GM12891 (cell line): Measurements from ENCODE around the gene MBNL2.

Experiments used
- PAX5 ChIP-seq: IDR thresholded peaks from 2 replicates; pipeline ENCODE4 v1.6.1; 2011; ENCODE audit warnings: low read length, moderate library complexity, mild to moderate bottlenecking; ENCODE audit not compliant: insufficient read depth, severe bottlenecking
- POLR2A ChIP-seq: IDR thresholded peaks from 2 replicates; pipeline ENCODE4 v1.6.1; 2011; ENCODE audit warnings: low read depth, low read length, control low read depth
- POLR2AphosphoS5 ChIP-seq: IDR thresholded peaks from 2 replicates; pipeline ENCODE4 v1.6.1; 2011; ENCODE audit warnings: low read depth, low read length, control low read depth
- POU2F2 ChIP-seq: IDR thresholded peaks from 2 replicates; pipeline ENCODE4 v1.6.1; 2011; ENCODE audit warnings: low read depth, mild to moderate bottlenecking, control low read depth, low read length, moderate library complexity
- SPI1 ChIP-seq: IDR thresholded peaks from 2 replicates; pipeline ENCODE4 v1.6.1; 2011; ENCODE audit warnings: low read depth, low read length, control low read depth
- TAF1 ChIP-seq: IDR thresholded peaks from 2 replicates; pipeline ENCODE4 v1.6.1; 2011; ENCODE audit warnings: low read depth, low read length, control low read depth

DNA sequence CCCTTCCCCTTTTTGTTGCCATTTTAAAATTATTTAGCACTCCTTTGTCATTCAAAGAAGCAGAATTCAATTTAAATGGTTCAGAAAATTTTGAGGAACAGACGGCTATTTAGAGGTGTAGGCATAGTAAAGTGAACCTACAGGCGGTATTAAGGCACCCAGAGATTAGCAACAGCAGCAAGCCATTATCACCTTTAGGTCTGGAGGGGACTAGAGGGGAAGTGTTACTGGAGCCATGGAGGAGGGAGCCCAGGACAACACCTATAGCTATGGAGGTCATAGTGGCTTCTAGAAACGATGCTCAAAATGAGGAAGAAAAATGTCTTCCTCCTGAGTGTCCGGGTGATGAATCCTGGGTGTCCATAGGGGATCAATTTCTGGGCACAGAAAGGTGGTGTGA lies 25.8 kb upstream of the MBNL2 start:
- TF ChIP-seq POLR2A, result no peak
- TF ChIP-seq POLR2AphosphoS5, result no peak
- TF ChIP-seq SPI1, result no peak
- no peak for TF ChIP-seq POU2F2
- TF ChIP-seq TAF1, result no peak
- no peak for TF ChIP-seq PAX5
